ENCODE data around the gene CCDC27. TPM values are rescaled to one million over a fixed set of nuclear protein-coding genes. Genes with fewer than 3 reads are reported as not detected.

The CCDC27 gene
- total and polyA plus RNA-seq, 5 donors from 2014 or later, result not detected

DNA sequence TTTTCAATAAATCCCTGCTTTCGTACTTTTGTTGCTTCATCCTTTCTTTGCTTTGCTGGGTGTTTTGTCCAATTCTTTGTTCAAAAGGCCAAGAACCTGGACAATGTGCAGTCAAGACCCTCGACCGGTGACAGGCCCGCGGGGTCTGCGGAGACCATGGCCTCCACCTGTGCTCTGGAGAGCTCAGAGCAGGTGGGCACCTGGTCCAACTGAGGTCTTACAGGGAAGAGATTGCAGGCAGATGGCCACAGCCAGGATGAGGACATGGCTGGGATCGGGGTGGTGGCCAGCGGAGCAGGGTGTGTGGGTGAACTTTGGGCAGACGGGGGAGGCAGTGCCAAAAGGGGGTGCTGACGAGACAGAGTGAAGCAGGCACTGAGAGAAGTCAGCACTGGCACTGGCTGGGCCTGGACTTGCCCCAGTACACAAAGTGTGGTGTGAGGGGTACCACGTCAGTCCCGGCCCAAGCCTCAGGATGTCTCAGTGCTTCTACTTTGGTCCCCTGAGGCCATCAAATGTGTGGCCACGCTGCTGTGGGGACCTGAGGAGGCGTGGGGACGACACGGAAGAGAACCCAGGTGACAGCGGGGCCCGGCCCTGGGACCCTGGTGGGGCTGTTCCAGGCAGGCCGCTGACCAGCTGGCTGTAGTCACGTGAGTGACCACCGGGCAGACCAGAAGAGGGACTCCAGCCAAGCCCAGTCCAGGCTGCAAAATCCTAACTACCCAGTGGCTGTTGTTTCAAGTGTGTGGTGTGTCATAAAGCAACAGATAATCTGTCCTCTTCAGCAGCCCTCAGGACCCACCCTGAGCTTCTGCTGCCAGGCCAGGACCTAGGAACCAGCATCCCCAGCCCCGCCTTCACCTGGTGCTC is 10.4 kb upstream of the CCDC27 start:
- no peak overlapping the region for H3K4me3 Mint-ChIP-seq
- H3K9me3 Mint-ChIP-seq, result no peaks in the 10 kb centered on the region
- no peak for DNase-seq
- no peaks in the 10 kb centered on the region for H3K27me3 Mint-ChIP-seq
- no peak overlapping the region for H3K27ac ChIP-seq (ENCODE audit: insufficient read depth, low read length, poor library complexity, severe bottlenecking)
- no peaks in the 10 kb centered on the region for H3K27me3 ChIP-seq (ENCODE audit: control insufficient read depth, insufficient read depth, low read length)
- H3K27ac Mint-ChIP-seq, result no peak overlapping the region
- H3K4me1 Mint-ChIP-seq, result peaks cover 5 to 32% (median 13%) of the 10 kb centered on the region in 4 donors
- peaks cover 30% of the 10 kb centered on the region for H3K36me3 ChIP-seq (ENCODE audit: control insufficient read depth, insufficient read depth, low read length)
- H3K36me3 Mint-ChIP-seq, result peaks cover 26% of the 10 kb centered on the region
- H3K4me1 ChIP-seq (ENCODE audit: control insufficient read depth, insufficient read depth, low read length, poor library complexity, severe bottlenecking), result peaks cover 5% of the 10 kb centered on the region
- H3K4me3 ChIP-seq (ENCODE audit: low read depth, low read length), result no peak overlapping the region
- ATAC-seq (ENCODE audit: low read depth in 2 of 2), result no peak
- H3K9me3 ChIP-seq (ENCODE audit: control insufficient read depth in 2 of 2, low read length in 2 of 2), result no peaks in the 10 kb centered on the region

DNA sequence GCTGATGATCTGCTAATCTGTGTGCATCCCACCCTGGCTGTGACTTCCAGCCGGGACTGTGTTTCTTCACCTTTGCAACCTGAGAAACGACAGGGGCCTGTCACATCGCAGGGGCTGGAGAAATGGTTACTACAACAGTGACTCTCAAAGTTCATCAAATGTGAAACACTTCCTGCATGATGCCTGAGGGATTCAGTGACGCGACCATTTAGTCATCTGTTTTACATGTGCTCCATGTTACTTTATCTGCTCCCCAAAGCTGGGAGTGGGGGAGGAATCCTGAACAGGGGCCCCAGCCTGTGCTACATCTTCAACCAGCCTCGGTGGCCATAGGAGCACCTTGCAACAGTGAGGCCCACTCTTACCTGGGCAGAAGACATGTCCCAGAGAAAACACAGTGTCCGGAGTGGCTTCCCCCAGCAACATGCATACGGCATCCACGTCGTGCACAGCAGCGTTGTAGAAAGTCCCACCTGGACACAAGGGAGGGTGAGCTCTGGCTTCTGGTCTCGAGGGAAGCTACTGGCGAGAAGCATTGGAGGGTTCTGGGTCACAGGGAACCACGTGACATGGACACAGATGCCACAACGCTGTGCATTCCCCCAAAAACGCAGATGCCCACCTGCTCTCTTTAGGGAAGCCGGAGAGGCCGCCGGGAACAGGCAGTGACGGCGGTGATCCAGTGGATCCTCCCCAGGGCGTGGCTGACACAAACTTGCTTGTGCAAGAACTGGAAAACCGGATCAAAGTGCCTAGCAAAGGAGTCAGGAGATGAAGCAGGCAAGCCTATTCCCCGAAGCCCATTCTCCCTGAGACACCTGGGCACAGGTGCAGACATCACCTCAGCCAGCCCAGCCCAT is 9.6 kb upstream of the CCDC27 start:
- Mint-ChIP-seq H3K27me3 (no peaks in the 10 kb centered on the region), H3K9me3 (no peaks in the 10 kb centered on the region), H3K4me1 (peaks cover 5 to 34% (median 14%) of the 10 kb centered on the region in 4 donors), H3K27ac (no peak overlapping the region), H3K4me3 (peak overlapping the region in 1 of 4 donors; percentile 60), H3K36me3 (peaks cover 20% of the 10 kb centered on the region)
- Histone ChIP-seq H3K27me3 (ENCODE audit: control insufficient read depth, insufficient read depth, low read length) (no peaks in the 10 kb centered on the region), H3K27ac (ENCODE audit: insufficient read depth, low read length, poor library complexity, severe bottlenecking) (no peak overlapping the region), H3K9me3 (ENCODE audit: control insufficient read depth in 2 of 2, low read length in 2 of 2) (no peaks in the 10 kb centered on the region), H3K4me3 (ENCODE audit: low read depth, low read length) (no peak overlapping the region), H3K4me1 (ENCODE audit: control insufficient read depth, insufficient read depth, low read length, poor library complexity, severe bottlenecking) (peaks cover 12% of the 10 kb centered on the region), H3K36me3 (ENCODE audit: control insufficient read depth, insufficient read depth, low read length) (peaks cover 26% of the 10 kb centered on the region)
- ATAC-seq (ENCODE audit: low read depth in 2 of 2) (no peak), DNase-seq (no peak)

DNA sequence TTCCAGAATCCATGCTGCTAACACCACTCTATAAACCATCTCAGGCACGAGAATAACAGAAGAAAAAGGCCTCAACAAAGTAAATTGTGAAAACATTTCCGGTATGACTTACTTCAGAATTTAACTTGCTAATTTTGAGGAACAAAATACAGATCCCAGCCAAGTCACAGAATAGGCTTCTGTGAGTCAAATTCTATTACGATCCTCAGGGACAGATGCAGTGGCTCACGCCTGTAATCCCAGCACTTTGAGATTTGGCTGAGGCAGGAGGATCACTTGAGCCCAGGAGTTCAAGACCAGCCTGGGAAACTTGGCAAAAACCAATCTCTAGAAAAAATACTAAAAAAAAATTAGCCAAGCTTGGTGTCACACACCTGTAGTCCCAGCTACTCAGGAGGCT is 8.8 kb upstream of the CCDC27 start:
- Mint-ChIP-seq H3K27ac (no peak overlapping the region), H3K27me3 (peaks cover 4% of the 10 kb centered on the region), H3K9me3 (no peaks in the 10 kb centered on the region), H3K4me1 (peaks cover 5 to 42% (median 17%) of the 10 kb centered on the region in 4 donors), H3K4me3 (peak overlapping the region in 1 of 4 donors; percentile 60), H3K36me3 (peaks cover 15% of the 10 kb centered on the region)
- H3K9me3 ChIP-seq (ENCODE audit: control insufficient read depth in 2 of 2, low read length in 2 of 2), result no peaks in the 10 kb centered on the region
- H3K4me3 ChIP-seq (ENCODE audit: low read depth, low read length), result no peak overlapping the region
- H3K4me1 ChIP-seq (ENCODE audit: control insufficient read depth, insufficient read depth, low read length, poor library complexity, severe bottlenecking), result peaks cover 18% of the 10 kb centered on the region
- DNase-seq (no peak), ATAC-seq (ENCODE audit: low read depth in 2 of 2) (no peak)
- no peak overlapping the region for H3K27ac ChIP-seq (ENCODE audit: insufficient read depth, low read length, poor library complexity, severe bottlenecking)
- H3K27me3 ChIP-seq (ENCODE audit: control insufficient read depth, insufficient read depth, low read length), result no peaks in the 10 kb centered on the region
- H3K36me3 ChIP-seq (ENCODE audit: control insufficient read depth, insufficient read depth, low read length), result peaks cover 19% of the 10 kb centered on the region

DNA sequence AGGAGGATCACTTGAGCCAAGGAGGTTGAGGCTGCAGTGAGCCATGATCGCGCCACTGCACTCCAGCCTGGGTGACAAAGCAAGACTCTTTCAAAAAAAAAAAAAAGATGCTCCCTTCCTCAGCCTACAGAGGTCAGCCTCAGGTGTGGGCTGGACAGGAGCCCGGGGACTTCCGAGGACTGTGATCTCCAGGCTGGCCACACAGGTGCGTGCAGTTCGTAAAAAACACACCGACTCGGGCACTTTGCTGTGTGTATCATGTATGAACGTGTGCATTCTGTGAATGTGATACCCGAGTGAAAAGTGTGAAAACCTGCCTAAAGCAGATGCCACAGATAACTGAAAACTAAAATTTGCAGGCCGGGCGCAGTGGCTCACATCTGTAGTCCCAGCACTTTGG is 8.4 kb upstream of the CCDC27 start:
- peaks cover 18% of the 10 kb centered on the region for H3K4me1 ChIP-seq (ENCODE audit: control insufficient read depth, insufficient read depth, low read length, poor library complexity, severe bottlenecking)
- H3K27ac Mint-ChIP-seq, result no peak overlapping the region
- no peaks in the 10 kb centered on the region for H3K27me3 ChIP-seq (ENCODE audit: control insufficient read depth, insufficient read depth, low read length)
- H3K27me3 Mint-ChIP-seq, result peaks cover 4% of the 10 kb centered on the region
- no peak overlapping the region for H3K27ac ChIP-seq (ENCODE audit: insufficient read depth, low read length, poor library complexity, severe bottlenecking)
- no peaks in the 10 kb centered on the region for H3K9me3 ChIP-seq (ENCODE audit: control insufficient read depth in 2 of 2, low read length in 2 of 2)
- no peak for DNase-seq
- H3K9me3 Mint-ChIP-seq, result no peaks in the 10 kb centered on the region
- peaks cover 15% of the 10 kb centered on the region for H3K36me3 Mint-ChIP-seq
- H3K4me1 Mint-ChIP-seq, result peaks cover 5 to 43% (median 17%) of the 10 kb centered on the region in 4 donors
- H3K4me3 Mint-ChIP-seq, result peak overlapping the region in 1 of 4 donors; percentile 77
- no peak for ATAC-seq (ENCODE audit: low read depth in 2 of 2)
- H3K36me3 ChIP-seq (ENCODE audit: control insufficient read depth, insufficient read depth, low read length), result peaks cover 15% of the 10 kb centered on the region
- H3K4me3 ChIP-seq (ENCODE audit: low read depth, low read length), result no peak overlapping the region

DNA sequence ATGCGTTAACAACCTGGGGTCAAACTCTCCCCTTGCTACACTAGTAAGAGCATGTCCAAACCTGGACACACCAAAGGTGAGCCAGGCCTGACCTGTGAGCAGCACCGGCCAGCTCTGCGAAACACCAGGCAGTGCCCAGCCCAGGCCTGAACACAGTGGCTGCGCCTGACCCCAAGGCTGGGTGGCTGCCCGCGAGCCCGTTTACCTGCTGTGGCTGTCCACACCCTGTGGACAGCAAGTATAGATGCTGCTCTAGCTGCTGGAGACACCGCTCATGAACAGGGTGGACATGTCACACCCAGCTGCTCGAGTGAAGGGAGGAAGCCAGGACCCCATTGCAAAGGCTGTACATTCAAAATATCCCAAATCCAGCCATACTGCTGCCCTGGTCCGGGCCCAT is 7.6 kb upstream of the CCDC27 start:
- no peak overlapping the region for H3K4me3 ChIP-seq (ENCODE audit: low read depth, low read length)
- H3K4me3 Mint-ChIP-seq, result peak overlapping the region in 1 of 4 donors; percentile 5
- H3K27me3 ChIP-seq (ENCODE audit: control insufficient read depth, insufficient read depth, low read length), result no peaks in the 10 kb centered on the region
- peaks cover 5 to 43% (median 17%) of the 10 kb centered on the region in 4 donors for H3K4me1 Mint-ChIP-seq
- peaks cover 18% of the 10 kb centered on the region for H3K4me1 ChIP-seq (ENCODE audit: control insufficient read depth, insufficient read depth, low read length, poor library complexity, severe bottlenecking)
- DNase-seq (no peak), ATAC-seq (ENCODE audit: low read depth in 2 of 2) (no peak)
- peaks cover 4% of the 10 kb centered on the region for H3K27me3 Mint-ChIP-seq
- peaks cover 9% of the 10 kb centered on the region for H3K36me3 ChIP-seq (ENCODE audit: control insufficient read depth, insufficient read depth, low read length)
- H3K27ac ChIP-seq (ENCODE audit: insufficient read depth, low read length, poor library complexity, severe bottlenecking), result no peak overlapping the region
- no peaks in the 10 kb centered on the region for H3K9me3 ChIP-seq (ENCODE audit: control insufficient read depth in 2 of 2, low read length in 2 of 2)
- H3K36me3 Mint-ChIP-seq, result peaks cover 15% of the 10 kb centered on the region
- H3K9me3 Mint-ChIP-seq, result no peaks in the 10 kb centered on the region
- no peak overlapping the region for H3K27ac Mint-ChIP-seq

DNA sequence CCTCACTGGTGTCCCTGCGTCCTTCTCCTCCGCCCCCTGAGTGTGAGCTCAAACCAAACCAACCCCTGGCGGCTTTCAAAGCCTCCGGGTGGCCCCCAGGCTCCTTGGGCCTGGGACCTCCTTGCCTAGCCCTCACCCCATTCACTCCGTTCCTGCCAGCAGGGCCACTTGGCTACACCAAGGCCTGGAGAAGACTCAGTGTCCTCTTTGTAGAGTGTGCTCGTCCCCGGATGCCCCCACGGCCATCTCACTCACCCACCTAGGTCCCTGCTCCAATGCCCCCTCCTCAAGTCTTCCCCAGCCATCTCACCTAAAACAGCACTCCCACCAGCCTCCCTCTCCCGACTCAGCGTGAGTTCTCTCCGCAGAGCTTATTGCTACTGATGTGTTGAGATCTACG is 7.2 kb upstream of the CCDC27 start:
- Histone ChIP-seq H3K36me3 (ENCODE audit: control insufficient read depth, insufficient read depth, low read length) (peaks cover 9% of the 10 kb centered on the region), H3K4me3 (ENCODE audit: low read depth, low read length) (no peak overlapping the region), H3K27me3 (ENCODE audit: control insufficient read depth, insufficient read depth, low read length) (no peaks in the 10 kb centered on the region), H3K27ac (ENCODE audit: insufficient read depth, low read length, poor library complexity, severe bottlenecking) (no peak overlapping the region), H3K4me1 (ENCODE audit: control insufficient read depth, insufficient read depth, low read length, poor library complexity, severe bottlenecking) (peaks cover 18% of the 10 kb centered on the region), H3K9me3 (ENCODE audit: control insufficient read depth in 2 of 2, low read length in 2 of 2) (no peaks in the 10 kb centered on the region)
- peaks cover 15% of the 10 kb centered on the region for H3K36me3 Mint-ChIP-seq
- ATAC-seq (ENCODE audit: low read depth in 2 of 2), result no peak
- DNase-seq, result no peak
- peaks cover 4% of the 10 kb centered on the region for H3K27me3 Mint-ChIP-seq
- no peaks in the 10 kb centered on the region for H3K9me3 Mint-ChIP-seq
- H3K4me1 Mint-ChIP-seq, result peaks cover 5 to 43% (median 17%) of the 10 kb centered on the region in 4 donors
- peak overlapping the region in 1 of 3 donors; percentile 89 for H3K27ac Mint-ChIP-seq
- peak overlapping the region in 3 of 4 donors; percentile 55 to 74 (median 69) for H3K4me3 Mint-ChIP-seq

DNA sequence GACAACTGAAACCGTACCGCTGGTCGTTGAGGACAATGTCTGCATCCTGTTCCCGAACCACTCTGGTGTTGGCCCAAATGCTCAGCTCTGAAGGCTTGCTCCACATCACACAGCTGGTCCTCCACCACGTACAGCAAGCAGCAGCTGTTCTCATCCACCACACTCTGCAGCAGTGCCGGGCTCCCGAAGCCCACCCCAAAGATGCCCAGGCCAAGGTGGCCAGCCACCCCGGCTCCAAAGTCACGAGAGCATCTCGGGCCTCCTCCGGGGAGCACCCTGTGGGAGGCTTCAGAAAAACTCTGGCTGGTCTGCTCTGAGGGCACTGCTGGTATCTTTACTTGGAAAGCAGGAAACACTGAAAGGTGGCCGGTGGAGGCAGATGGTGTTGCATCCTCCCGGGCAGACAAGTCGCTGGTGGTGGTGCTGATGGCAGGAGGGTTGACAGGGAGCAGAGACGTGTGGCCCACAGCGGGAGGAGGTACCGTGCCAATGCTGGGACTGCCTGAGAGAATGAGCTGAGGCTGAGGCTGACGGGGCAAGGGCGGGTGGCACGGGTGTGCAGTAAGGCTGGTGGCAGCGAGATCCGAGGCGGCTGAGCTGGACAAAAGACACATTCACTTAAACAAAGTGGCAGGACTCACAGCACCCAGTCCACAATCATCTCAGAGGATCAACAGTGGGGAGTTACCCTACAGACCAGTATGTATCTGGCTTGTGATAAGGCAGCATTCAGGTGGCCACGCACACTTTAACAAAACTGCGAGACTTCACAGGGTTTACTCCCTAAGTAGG is 6.5 kb upstream of the CCDC27 start:
- Mint-ChIP-seq H3K9me3 (no peaks in the 10 kb centered on the region), H3K27ac (peak overlapping the region in 2 of 3 donors; percentile 71 to 89), H3K27me3 (peaks cover 4% of the 10 kb centered on the region), H3K4me3 (peak overlapping the region; percentile 80 to 89 (median 84)), H3K36me3 (peaks cover 15% of the 10 kb centered on the region), H3K4me1 (peaks cover 5 to 43% (median 17%) of the 10 kb centered on the region in 4 donors)
- no peaks in the 10 kb centered on the region for H3K9me3 ChIP-seq (ENCODE audit: control insufficient read depth in 2 of 2, low read length in 2 of 2)
- H3K36me3 ChIP-seq (ENCODE audit: control insufficient read depth, insufficient read depth, low read length), result peaks cover 9% of the 10 kb centered on the region
- no peak overlapping the region for H3K27ac ChIP-seq (ENCODE audit: insufficient read depth, low read length, poor library complexity, severe bottlenecking)
- ATAC-seq (ENCODE audit: low read depth in 2 of 2) (no peak), DNase-seq (peak in 1 of 3 donors; percentile 4)
- H3K4me3 ChIP-seq (ENCODE audit: low read depth, low read length), result no peak overlapping the region
- peaks cover 18% of the 10 kb centered on the region for H3K4me1 ChIP-seq (ENCODE audit: control insufficient read depth, insufficient read depth, low read length, poor library complexity, severe bottlenecking)
- no peaks in the 10 kb centered on the region for H3K27me3 ChIP-seq (ENCODE audit: control insufficient read depth, insufficient read depth, low read length)

Measured in CD4-positive, CD25-positive, alpha-beta regulatory T cell (primary cell).